ENCODE measurements around the gene PDE7B. TPM values are rescaled to one million over a fixed set of nuclear protein-coding genes. Genes with fewer than 3 reads are reported as not detected.
A peak's percentile ranks its signal among the peaks of the same experiment; 100 is the strongest.

Gene PDE7B
- total RNA-seq, 1 donor = 1.7 TPM

- no peak overlapping the region for H3K4me3 ChIP-seq (ENCODE audit: low read depth, low read length)
- DNase-seq (ENCODE audit: low read depth) = no peak
- no peak for TF ChIP-seq CTCF (IDR thresholded peaks at IDR 0.05; ENCODE audit: insufficient read depth, low read depth, low read length)
Measured at GRCh38 chr6:135937106-135937505, 85.6 kb downstream of the PDE7B start.

DNA sequence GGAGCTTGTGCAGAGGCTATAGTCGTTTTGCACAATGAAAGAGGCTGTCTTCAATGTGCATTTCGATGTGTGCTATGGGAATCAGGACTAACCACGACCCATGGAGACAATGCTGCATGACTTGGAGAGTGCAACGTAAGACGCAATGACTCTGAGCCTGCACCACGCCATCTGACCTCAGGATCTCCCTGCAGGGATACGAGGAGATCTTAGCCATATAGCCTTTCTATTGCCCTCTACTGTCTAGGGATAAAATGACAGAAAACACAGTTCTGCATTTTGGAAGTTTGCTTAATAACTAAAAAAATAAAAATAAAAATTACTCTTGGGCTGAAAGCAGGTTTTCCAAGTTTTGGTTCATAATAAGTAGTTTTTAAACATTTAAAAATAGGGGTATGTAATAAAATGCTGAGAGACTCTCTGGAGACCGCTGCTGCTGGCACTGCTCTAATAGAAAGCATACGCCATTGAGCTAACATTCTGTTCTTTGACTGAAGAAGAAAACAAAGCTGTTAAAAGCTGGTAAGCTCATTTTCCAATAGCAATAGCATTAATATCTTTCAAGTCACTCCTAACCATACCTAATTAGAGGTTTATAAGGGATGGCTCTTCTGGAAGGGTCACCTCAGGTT lies 87.2 kb downstream of the PDE7B start:
- H3K4me3 ChIP-seq (ENCODE audit: low read depth, low read length) = no peak overlapping the region
- TF ChIP-seq CTCF (IDR thresholded peaks at IDR 0.05; ENCODE audit: insufficient read depth, low read depth, low read length) = peak; percentile 53
- DNase-seq (ENCODE audit: low read depth) = peak; percentile 46

- no peak for DNase-seq (ENCODE audit: low read depth)
- TF ChIP-seq CTCF (IDR thresholded peaks at IDR 0.05; ENCODE audit: insufficient read depth, low read depth, low read length) = no peak
- H3K4me3 ChIP-seq (ENCODE audit: low read depth, low read length) = no peak overlapping the region
Measured at GRCh38 chr6:135939208-135939591, 87.7 kb downstream of the PDE7B start.

- DNase-seq (ENCODE audit: low read depth) = no peak
- no peak overlapping the region for H3K4me3 ChIP-seq (ENCODE audit: low read depth, low read length)
- TF ChIP-seq CTCF (IDR thresholded peaks at IDR 0.05; ENCODE audit: insufficient read depth, low read depth, low read length) = no peak
Measured at GRCh38 chr6:135940616-135941167, 89.2 kb downstream of the PDE7B start.

GRCh38 chr6:135941275-135942025 lies 89.9 kb downstream of the PDE7B start:
- no peak for TF ChIP-seq CTCF (IDR thresholded peaks at IDR 0.05; ENCODE audit: insufficient read depth, low read depth, low read length)
- H3K4me3 ChIP-seq (ENCODE audit: low read depth, low read length) = no peak overlapping the region
- peak; percentile 79 for DNase-seq (ENCODE audit: low read depth)

DNA sequence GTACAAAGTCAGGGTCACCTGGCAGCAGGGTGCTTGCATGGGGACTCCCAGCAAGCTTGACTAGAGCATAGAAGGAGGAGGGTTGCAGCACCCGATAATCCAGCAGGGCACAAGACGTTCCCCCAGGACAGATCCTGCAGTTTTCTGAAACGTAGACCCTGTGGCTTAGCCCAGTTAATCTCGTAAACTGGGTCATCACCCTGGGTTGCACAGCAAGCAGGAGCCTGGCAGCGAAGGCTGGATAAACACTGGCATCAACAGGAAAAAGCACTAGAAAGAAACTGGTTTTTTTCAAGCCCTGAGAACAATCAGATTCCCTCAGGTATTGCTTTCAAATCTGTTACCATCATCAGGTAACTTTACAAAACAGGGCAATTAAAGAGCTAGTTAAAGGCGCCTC lies 92.6 kb downstream of the PDE7B start:
- DNase-seq (ENCODE audit: low read depth) = no peak
- no peak overlapping the region for H3K4me3 ChIP-seq (ENCODE audit: low read depth, low read length)
- TF ChIP-seq CTCF (IDR thresholded peaks at IDR 0.05; ENCODE audit: insufficient read depth, low read depth, low read length) = no peak

All from fibroblast of villous mesenchyme (primary cell).